ENCODE measurements around the gene EPM2AIP1. TPM values are rescaled to one million over a fixed set of nuclear protein-coding genes. Genes with fewer than 3 reads are reported as not detected.

Gene EPM2AIP1
- total RNA-seq, 4 donors from 2014 or later = 12.3 to 57.0 (median 26.0) TPM

- no peak for DNase-seq
- Histone ChIP-seq H3K27ac (no peak overlapping the region), H3K4me3 (no peak overlapping the region), H3K36me3 (no peaks in the 10 kb centered on the region), H3K9me3 (no peaks in the 10 kb centered on the region), H3K27me3 (no peaks in the 10 kb centered on the region), H3K4me1 (no peaks in the 10 kb centered on the region)
- intact Hi-C loops (cut with DNase I; ENCODE audit: low total_unique reads) = no loop called here
- TF ChIP-seq POLR2A (IDR thresholded peaks at IDR 0.05) (no peak), CTCF (IDR thresholded peaks at IDR 0.05) (peak in 2 of 4 experiments; percentile 21 to 33)
Observed at GRCh38 chr3:37024092-37024491, 31.2 kb upstream of the EPM2AIP1 start.

- Histone ChIP-seq H3K4me1 (no peaks in the 10 kb centered on the region), H3K9me3 (no peaks in the 10 kb centered on the region), H3K4me3 (no peak overlapping the region), H3K27me3 (no peaks in the 10 kb centered on the region), H3K27ac (no peak overlapping the region), H3K36me3 (no peaks in the 10 kb centered on the region)
- no peak for DNase-seq
- TF ChIP-seq POLR2A (IDR thresholded peaks at IDR 0.05) = no peak
- no peak for TF ChIP-seq CTCF (IDR thresholded peaks at IDR 0.05)
- intact Hi-C loops (cut with DNase I; ENCODE audit: low total_unique reads) = no loop called here
Observed at GRCh38 chr3:37017683-37018082, 24.8 kb upstream of the EPM2AIP1 start.

- no peaks in the 10 kb centered on the region for H3K36me3 ChIP-seq
- H3K4me3 ChIP-seq = no peak overlapping the region
- TF ChIP-seq CTCF (IDR thresholded peaks at IDR 0.05) (no peak), POLR2A (IDR thresholded peaks at IDR 0.05) (no peak)
- no peaks in the 10 kb centered on the region for H3K9me3 ChIP-seq
- no peaks in the 10 kb centered on the region for H3K27me3 ChIP-seq
- no peak overlapping the region for H3K27ac ChIP-seq
- intact Hi-C loops (cut with DNase I; ENCODE audit: low total_unique reads) = no loop called here
- H3K4me1 ChIP-seq = no peaks in the 10 kb centered on the region
- no peak for DNase-seq
Observed at GRCh38 chr3:37016903-37017302, 24.0 kb upstream of the EPM2AIP1 start.

GRCh38 chr3:37015642-37016041 lies 22.7 kb upstream of the EPM2AIP1 start:
- DNase-seq = no peak
- intact Hi-C loops (cut with DNase I; ENCODE audit: low total_unique reads) = no loop called here
- Histone ChIP-seq H3K4me3 (no peak overlapping the region), H3K27ac (no peak overlapping the region), H3K4me1 (no peaks in the 10 kb centered on the region), H3K27me3 (no peaks in the 10 kb centered on the region), H3K9me3 (no peaks in the 10 kb centered on the region), H3K36me3 (no peaks in the 10 kb centered on the region)
- TF ChIP-seq POLR2A (IDR thresholded peaks at IDR 0.05) (no peak), CTCF (IDR thresholded peaks at IDR 0.05) (no peak)

GRCh38 chr3:37014620-37015019 lies 21.7 kb upstream of the EPM2AIP1 start:
- no peak for DNase-seq
- H3K36me3 ChIP-seq = no peaks in the 10 kb centered on the region
- H3K4me3 ChIP-seq = no peak overlapping the region
- no peak overlapping the region for H3K27ac ChIP-seq
- no peaks in the 10 kb centered on the region for H3K4me1 ChIP-seq
- no peaks in the 10 kb centered on the region for H3K9me3 ChIP-seq
- H3K27me3 ChIP-seq = no peaks in the 10 kb centered on the region
- intact Hi-C loops (cut with DNase I; ENCODE audit: low total_unique reads) = no loop called here
- TF ChIP-seq CTCF (IDR thresholded peaks at IDR 0.05) = no peak
- TF ChIP-seq POLR2A (IDR thresholded peaks at IDR 0.05) = no peak
